ENCODE data around the gene ADAMTS4.

ADAMTS4 gene

DNA sequence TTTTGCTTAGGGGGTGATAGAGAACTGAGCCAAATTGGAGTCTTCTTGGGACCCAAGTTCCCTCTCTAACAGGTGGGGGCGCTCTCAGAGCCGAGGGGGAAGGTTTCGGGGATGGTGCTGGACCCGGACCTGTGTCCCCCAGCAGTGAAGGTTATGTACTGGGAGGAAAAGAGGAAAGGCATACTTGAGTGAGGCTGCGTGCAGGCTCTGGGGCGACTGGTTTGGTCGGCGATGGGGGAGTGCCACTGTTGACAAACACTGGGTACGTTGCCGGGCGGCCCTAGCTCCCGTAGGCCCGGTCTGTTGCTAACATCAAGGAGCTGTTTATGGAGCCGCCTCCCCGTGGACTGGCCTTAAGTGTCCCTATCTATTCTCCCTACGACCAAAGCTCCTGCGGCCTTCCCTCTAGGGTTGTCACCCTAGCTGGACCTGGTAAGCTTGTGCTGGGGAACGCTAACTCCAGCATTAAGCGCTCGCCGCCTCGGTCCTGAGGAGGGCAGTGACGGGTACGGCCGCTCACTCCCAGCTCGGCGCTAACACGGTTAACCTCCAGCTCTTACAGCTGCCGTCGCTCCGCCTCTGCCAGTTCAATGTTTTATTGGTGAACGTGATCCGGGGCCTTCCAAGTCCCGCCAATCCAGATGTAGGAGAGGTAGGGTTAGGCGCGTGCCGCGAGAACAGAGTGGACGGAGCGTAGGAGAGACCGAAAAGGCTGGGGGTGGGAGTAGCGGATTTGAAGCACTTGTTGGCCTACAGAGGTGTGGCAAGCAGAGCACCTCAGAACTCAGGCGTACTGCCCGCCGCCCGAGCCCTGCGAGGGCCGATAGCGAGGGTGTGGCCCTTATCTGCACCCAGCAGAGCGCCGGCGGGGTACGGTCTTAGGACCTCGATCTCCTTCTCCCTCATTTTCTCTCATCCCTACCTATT lies 32.8 kb downstream of the ADAMTS4 start, which contains the start of gene PPOX:
TSS of gene PPOX (plus strand) at position 685 of the 927 bp plus-strand sequence. CDS start 422 bp downstream, outside the sequence.
- peak within 1 kb of the TSS; percentile 79 for H3K27ac ChIP-seq

DNA sequence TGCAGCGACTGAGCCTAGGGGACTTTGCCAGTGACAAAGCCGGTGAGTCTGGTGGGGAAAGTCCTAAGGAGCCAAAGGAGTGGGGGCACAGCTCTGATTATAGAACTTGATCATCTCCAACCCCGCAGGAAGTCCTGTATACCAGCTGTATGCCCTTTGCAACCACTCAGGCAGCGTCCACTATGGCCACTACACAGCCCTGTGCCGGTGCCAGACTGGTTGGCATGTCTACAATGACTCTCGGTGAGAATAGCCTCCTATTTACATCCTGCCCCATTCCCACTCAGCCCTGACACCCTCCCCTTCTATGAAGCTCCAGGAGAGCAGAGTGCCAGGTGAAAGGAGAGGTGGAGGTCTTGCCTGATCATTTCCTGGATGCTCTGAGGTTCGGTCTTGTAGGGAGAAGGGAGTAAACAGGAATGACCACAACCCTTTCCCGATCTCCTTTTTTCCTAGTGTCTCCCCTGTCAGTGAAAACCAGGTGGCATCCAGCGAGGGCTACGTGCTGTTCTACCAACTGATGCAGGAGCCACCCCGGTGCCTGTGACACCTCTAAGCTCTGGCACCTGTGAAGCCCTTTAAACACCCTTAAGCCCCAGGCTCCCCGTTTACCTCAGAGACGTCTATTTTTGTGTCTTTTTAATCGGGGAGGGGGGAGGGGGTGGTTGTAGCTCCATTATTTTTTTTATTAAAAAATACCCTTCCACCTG lies 33.8 kb downstream of the ADAMTS4 start:
- TF ChIP-seq, protein P1, sequence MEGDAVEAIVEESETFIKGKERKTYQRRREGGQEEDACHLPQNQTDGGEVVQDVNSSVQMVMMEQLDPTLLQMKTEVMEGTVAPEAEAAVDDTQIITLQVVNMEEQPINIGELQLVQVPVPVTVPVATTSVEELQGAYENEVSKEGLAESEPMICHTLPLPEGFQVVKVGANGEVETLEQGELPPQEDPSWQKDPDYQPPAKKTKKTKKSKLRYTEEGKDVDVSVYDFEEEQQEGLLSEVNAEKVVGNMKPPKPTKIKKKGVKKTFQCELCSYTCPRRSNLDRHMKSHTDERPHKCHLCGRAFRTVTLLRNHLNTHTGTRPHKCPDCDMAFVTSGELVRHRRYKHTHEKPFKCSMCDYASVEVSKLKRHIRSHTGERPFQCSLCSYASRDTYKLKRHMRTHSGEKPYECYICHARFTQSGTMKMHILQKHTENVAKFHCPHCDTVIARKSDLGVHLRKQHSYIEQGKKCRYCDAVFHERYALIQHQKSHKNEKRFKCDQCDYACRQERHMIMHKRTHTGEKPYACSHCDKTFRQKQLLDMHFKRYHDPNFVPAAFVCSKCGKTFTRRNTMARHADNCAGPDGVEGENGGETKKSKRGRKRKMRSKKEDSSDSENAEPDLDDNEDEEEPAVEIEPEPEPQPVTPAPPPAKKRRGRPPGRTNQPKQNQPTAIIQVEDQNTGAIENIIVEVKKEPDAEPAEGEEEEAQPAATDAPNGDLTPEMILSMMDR (conservative IDR thresholded peaks at IDR 0.05), result no peak
- H3K27ac ChIP-seq, result peak overlapping the region; percentile 79

More for the DNA sequence above, 32.8 kb downstream of the ADAMTS4 start, which contains the start of gene PPOX:
- TF ChIP-seq, protein P1 (conservative IDR thresholded peaks at IDR 0.05), result peak; percentile 38

DNA sequence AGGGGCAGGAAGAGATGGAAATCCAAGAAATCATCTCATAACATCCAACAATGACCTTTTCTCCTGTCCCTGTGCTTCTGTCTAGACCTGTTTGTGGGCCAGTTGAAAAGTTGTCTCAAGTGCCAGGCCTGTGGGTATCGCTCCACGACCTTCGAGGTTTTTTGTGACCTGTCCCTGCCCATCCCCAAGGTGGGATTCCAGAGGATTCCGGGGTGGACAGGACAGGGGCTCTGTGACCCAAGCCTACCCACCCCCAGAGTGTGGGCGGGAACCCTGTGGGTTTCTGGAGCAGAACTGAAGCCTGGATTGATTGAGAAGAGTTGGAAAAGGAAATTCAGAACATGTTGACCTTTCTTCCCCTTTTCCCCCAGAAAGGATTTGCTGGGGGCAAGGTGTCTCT lies 35.1 kb downstream of the ADAMTS4 start:
- H3K27ac ChIP-seq, result no peak overlapping the region
- TF ChIP-seq, protein P1 (conservative IDR thresholded peaks at IDR 0.05), result no peak

DNA sequence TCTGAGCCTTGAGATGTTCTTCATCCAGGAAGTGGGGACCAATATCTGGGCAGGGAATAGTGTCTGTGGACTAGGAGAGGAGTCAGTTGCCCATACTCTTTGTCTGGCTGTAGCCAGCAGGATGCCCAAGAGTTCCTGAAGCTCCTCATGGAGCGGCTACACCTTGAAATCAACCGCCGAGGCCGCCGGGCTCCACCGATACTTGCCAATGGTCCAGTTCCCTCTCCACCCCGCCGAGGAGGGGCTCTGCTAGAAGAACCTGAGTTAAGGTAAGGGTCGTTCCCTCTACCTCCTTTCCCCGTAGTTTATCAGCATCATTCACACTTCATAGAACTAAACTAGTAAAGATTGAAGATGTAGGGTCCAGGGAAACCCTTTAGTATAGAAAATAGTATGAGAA lies 36.0 kb downstream of the ADAMTS4 start:
- H3K27ac ChIP-seq, result no peak overlapping the region

DNA sequence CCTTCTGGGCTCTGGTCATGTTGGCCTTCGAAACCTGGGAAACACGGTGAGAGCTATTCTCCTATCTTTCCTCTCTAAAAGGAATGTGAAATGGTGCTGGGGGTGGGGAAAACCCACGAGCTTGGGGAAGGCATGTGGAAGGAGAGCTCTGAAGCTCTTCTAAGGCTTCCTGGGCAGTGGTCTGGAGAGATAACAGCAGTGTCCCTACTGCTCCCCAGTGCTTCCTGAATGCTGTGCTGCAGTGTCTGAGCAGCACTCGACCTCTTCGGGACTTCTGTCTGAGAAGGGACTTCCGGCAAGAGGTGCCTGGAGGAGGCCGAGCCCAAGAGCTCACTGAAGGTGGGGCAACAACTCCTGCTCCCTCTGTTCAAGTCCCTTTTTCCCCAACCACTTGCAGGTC lies 36.8 kb downstream of the ADAMTS4 start:
- TF ChIP-seq, protein P1 (conservative IDR thresholded peaks at IDR 0.05), result no peak
- H3K27ac ChIP-seq, result no peak overlapping the region

More for the DNA sequence above, 36.0 kb downstream of the ADAMTS4 start:
- TF ChIP-seq, protein P1 (conservative IDR thresholded peaks at IDR 0.05), result no peak

DNA sequence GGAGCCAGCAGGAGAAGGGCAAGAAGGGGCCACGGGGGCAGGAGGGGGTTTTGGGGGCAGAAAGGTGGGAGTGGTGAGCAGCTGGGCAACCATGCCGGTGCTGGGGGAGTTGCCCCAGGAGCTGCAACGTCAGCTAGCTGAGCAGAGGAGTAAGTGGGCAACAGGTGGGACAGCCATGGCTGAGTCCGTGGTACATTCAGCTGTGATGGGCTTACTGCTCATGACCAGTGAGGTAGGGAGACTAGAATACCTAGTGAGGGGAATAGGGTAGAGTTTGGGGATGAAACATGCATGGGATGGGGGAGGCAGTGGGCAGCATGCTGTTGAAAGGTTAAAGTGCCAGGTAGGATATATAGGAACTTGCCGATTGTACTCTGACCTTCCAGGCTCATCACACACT lies 37.2 kb downstream of the ADAMTS4 start:
- TF ChIP-seq, protein P1 (conservative IDR thresholded peaks at IDR 0.05), result no peak
- no peak overlapping the region for H3K27ac ChIP-seq

DNA sequence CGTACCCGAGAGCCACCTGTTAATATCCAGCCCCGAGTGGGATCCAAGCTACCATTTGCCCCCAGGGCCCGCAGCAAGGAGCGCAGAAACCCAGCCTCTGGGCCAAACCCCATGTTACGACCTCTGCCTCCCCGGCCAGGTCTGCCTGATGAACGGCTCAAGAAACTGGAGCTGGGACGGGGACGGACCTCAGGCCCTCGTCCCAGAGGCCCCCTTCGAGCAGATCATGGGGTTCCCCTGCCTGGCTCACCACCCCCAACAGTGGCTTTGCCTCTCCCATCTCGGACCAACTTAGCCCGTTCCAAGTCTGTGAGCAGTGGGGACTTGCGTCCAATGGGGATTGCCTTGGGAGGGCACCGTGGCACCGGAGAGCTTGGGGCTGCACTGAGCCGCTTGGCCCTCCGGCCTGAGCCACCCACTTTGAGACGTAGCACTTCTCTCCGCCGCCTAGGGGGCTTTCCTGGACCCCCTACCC lies 38.1 kb downstream of the ADAMTS4 start:
- H3K27ac ChIP-seq, result peak overlapping the region; percentile 85; the same call in 1 of the 2 replicates
- TF ChIP-seq, protein P1 (conservative IDR thresholded peaks at IDR 0.05), result no peak
